ENCODE results near the gene STRN3.

DNA sequence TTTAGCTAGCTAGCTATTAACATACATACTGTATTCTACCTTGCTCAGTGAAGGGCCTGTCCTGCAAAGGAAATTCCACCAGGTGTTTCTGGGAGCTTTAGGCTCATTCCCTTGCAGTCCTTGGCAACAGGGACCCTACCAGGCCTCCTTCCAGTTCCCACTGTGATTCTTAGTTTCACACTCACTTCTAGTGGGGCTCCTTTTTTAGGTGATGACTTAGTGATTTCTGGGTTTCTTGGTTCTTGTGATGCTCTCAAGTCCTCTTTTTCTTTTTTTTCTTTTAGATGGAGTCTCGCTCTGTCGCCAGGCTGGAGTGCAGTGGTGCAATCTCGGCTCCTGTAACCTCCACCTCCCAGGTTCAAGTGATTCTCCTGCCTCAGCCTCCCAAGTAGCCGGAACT, 10.4 kb upstream of the STRN3 start:
- TF ChIP-seq, protein P1, sequence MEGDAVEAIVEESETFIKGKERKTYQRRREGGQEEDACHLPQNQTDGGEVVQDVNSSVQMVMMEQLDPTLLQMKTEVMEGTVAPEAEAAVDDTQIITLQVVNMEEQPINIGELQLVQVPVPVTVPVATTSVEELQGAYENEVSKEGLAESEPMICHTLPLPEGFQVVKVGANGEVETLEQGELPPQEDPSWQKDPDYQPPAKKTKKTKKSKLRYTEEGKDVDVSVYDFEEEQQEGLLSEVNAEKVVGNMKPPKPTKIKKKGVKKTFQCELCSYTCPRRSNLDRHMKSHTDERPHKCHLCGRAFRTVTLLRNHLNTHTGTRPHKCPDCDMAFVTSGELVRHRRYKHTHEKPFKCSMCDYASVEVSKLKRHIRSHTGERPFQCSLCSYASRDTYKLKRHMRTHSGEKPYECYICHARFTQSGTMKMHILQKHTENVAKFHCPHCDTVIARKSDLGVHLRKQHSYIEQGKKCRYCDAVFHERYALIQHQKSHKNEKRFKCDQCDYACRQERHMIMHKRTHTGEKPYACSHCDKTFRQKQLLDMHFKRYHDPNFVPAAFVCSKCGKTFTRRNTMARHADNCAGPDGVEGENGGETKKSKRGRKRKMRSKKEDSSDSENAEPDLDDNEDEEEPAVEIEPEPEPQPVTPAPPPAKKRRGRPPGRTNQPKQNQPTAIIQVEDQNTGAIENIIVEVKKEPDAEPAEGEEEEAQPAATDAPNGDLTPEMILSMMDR (IDR thresholded peaks at IDR 0.05) = no peak
- TF ChIP-seq POLR2A (IDR thresholded peaks at IDR 0.05) = no peak
